ENCODE results near the gene JAM3. TPM values are rescaled to one million over a fixed set of nuclear protein-coding genes. Genes with fewer than 3 reads are reported as not detected.

The JAM3 gene
- total RNA-seq, 3 donors from 2014 or later (not counting 1 experiment from before 2014, with no cell fraction given), result 2.1 to 3.8 (median 2.4) TPM

GRCh38 chr11:134063124-134063495, 5.8 kb upstream of the JAM3 start:
- intact Hi-C loops (cut with micrococcal nuclease), result no loop called here
- peaks cover 3% of the 10 kb centered on the region for H3K27me3 ChIP-seq (ENCODE audit: control insufficient read depth, insufficient read depth, low read length)
- H3K4me1 ChIP-seq (ENCODE audit: control insufficient read depth, insufficient read depth, low read length), result no peaks in the 10 kb centered on the region
- H3K4me1 Mint-ChIP-seq, result no peaks in the 10 kb centered on the region
- no peaks in the 10 kb centered on the region for H3K36me3 Mint-ChIP-seq
- no peak for ATAC-seq
- 59% methylated on average over 2 of the region's 2 CpGs for WGBS (ENCODE audit: insufficient coverage)
- TF ChIP-seq CTCF (IDR thresholded peaks at IDR 0.05), result no peak
- no peak overlapping the region for H3K27ac ChIP-seq (ENCODE audit: low read length)
- no peaks in the 10 kb centered on the region for H3K36me3 ChIP-seq (ENCODE audit: control insufficient read depth, insufficient read depth, low read length)
- no peaks in the 10 kb centered on the region for H3K9me3 Mint-ChIP-seq
- no peak for DNase-seq
- H3K9me3 ChIP-seq (ENCODE audit: control insufficient read depth, insufficient read depth, low read length), result no peaks in the 10 kb centered on the region
- H3K27ac Mint-ChIP-seq, result no peak overlapping the region
- peaks cover 34 to 36% of the 10 kb centered on the region in 2 donors for H3K27me3 Mint-ChIP-seq (ENCODE audit: low read depth in 2 of 2)
- no peak overlapping the region for H3K4me3 Mint-ChIP-seq
- no peak overlapping the region for H3K4me3 ChIP-seq (ENCODE audit: low read length)

- DNase-seq (no peak), ATAC-seq (no peak)
- peaks cover 8% of the 10 kb centered on the region in 2 donors for H3K4me1 Mint-ChIP-seq
- peaks cover 39 to 42% of the 10 kb centered on the region in 2 donors for H3K27me3 Mint-ChIP-seq (ENCODE audit: low read depth in 2 of 2)
- H3K9me3 ChIP-seq (ENCODE audit: control insufficient read depth, insufficient read depth, low read length), result no peaks in the 10 kb centered on the region
- H3K27me3 ChIP-seq (ENCODE audit: control insufficient read depth, insufficient read depth, low read length), result peaks cover 3% of the 10 kb centered on the region
- H3K4me3 ChIP-seq (ENCODE audit: low read length), result no peak overlapping the region
- TF ChIP-seq CTCF (IDR thresholded peaks at IDR 0.05), result no peak
- H3K36me3 ChIP-seq (ENCODE audit: control insufficient read depth, insufficient read depth, low read length), result no peaks in the 10 kb centered on the region
- H3K27ac ChIP-seq (ENCODE audit: low read length), result no peak overlapping the region
- H3K9me3 Mint-ChIP-seq, result no peaks in the 10 kb centered on the region
- no peak overlapping the region for H3K27ac Mint-ChIP-seq
- intact Hi-C loops (cut with micrococcal nuclease), result no loop called here
- H3K4me1 ChIP-seq (ENCODE audit: control insufficient read depth, insufficient read depth, low read length), result peaks cover 4% of the 10 kb centered on the region
- H3K4me3 Mint-ChIP-seq, result no peak overlapping the region
- 82% methylated on average over 12 of the region's 12 CpGs for WGBS (ENCODE audit: insufficient coverage)
- no peaks in the 10 kb centered on the region for H3K36me3 Mint-ChIP-seq
These were observed 4.7 kb upstream of the JAM3 start for GRCh38 chr11:134063991-134064747.

GRCh38 chr11:134065381-134065780, 3.5 kb upstream of the JAM3 start:
- H3K4me3 ChIP-seq (ENCODE audit: low read length), result no peak overlapping the region
- no peaks in the 10 kb centered on the region for H3K36me3 Mint-ChIP-seq
- H3K4me1 Mint-ChIP-seq, result peaks cover 8% of the 10 kb centered on the region in 2 donors
- no peaks in the 10 kb centered on the region for H3K9me3 Mint-ChIP-seq
- WGBS (ENCODE audit: insufficient coverage), result 89% methylated on average over 3 of the region's 3 CpGs
- no peaks in the 10 kb centered on the region for H3K9me3 ChIP-seq (ENCODE audit: control insufficient read depth, insufficient read depth, low read length)
- H3K27me3 Mint-ChIP-seq (ENCODE audit: low read depth in 2 of 2), result peaks cover 28 to 30% of the 10 kb centered on the region in 2 donors
- ATAC-seq (no peak), DNase-seq (no peak)
- H3K27ac ChIP-seq (ENCODE audit: low read length), result no peak overlapping the region
- no peak for TF ChIP-seq CTCF (IDR thresholded peaks at IDR 0.05)
- H3K27ac Mint-ChIP-seq, result no peak overlapping the region
- H3K4me3 Mint-ChIP-seq, result no peak overlapping the region
- intact Hi-C loops (cut with micrococcal nuclease), result no loop called here
- no peaks in the 10 kb centered on the region for H3K36me3 ChIP-seq (ENCODE audit: control insufficient read depth, insufficient read depth, low read length)
- H3K4me1 ChIP-seq (ENCODE audit: control insufficient read depth, insufficient read depth, low read length), result peaks cover 4% of the 10 kb centered on the region
- peaks cover 3% of the 10 kb centered on the region for H3K27me3 ChIP-seq (ENCODE audit: control insufficient read depth, insufficient read depth, low read length)
